Measurements from ENCODE around the gene OR7A10.

- TF ChIP-seq EZH2phosphoT487 (IDR thresholded peaks at IDR 0.05; ENCODE audit: insufficient read depth, low read depth) (no peak), EZH2 (IDR thresholded peaks at IDR 0.05; ENCODE audit: insufficient read depth, poor library complexity, severe bottlenecking) (no peak)
Measured at GRCh38 chr19:14889994-14890642, 41.4 kb upstream of the OR7A10 start.
